HCT116 (cell line): ENCODE results near the gene RBM23.

Experiments
- SRF ChIP-seq: IDR thresholded peaks from 2 replicates; pipeline ENCODE4 v1.6.1; 2012; ENCODE audit warnings: low read depth
- TF ChIP-seq, protein P1 (sequence below), 3 experiments: fragments of 200-600 bp in 1 of 3; sonication (generic) in 1 of 3; IDR thresholded peaks in 2 of 3; conservative IDR thresholded peaks in 1 of 3; 2 replicates each; pipeline ENCODE4 v1.5.1; 2012 to 2017; ENCODE audit warnings: low read depth in 2 of 3, low read length in 2 of 3, antibody characterized with exemption in 1 of 3, borderline replicate concordance in 1 of 3, control low read depth in 1 of 3, mild to moderate bottlenecking in 1 of 3, mixed read lengths in 1 of 3, mixed run types in 1 of 3, moderate library complexity in 1 of 3; ENCODE audit not compliant: insufficient read depth in 1 of 3

- TF ChIP-seq SRF, result no peak
- TF ChIP-seq, protein P1, sequence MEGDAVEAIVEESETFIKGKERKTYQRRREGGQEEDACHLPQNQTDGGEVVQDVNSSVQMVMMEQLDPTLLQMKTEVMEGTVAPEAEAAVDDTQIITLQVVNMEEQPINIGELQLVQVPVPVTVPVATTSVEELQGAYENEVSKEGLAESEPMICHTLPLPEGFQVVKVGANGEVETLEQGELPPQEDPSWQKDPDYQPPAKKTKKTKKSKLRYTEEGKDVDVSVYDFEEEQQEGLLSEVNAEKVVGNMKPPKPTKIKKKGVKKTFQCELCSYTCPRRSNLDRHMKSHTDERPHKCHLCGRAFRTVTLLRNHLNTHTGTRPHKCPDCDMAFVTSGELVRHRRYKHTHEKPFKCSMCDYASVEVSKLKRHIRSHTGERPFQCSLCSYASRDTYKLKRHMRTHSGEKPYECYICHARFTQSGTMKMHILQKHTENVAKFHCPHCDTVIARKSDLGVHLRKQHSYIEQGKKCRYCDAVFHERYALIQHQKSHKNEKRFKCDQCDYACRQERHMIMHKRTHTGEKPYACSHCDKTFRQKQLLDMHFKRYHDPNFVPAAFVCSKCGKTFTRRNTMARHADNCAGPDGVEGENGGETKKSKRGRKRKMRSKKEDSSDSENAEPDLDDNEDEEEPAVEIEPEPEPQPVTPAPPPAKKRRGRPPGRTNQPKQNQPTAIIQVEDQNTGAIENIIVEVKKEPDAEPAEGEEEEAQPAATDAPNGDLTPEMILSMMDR (IDR thresholded peaks at IDR 0.05 in 2 of 3, conservative IDR thresholded peaks at IDR 0.05 in 1 of 3; ENCODE audit: borderline replicate concordance in 1 of 3, insufficient read depth in 1 of 3, low read depth in 2 of 3, low read length in 2 of 3), result no peak
Measured at GRCh38 chr14:22955702-22956569, 37.0 kb upstream of the RBM23 start.
